Sigmoid colon (tissue), 3 donors: ENCODE measurements around the gene LAPTM5.

Experiments
- POLR2A ChIP-seq, 2 donors: fragments of 450-650 bp; IDR thresholded peaks; one replicate each; pipeline ENCODE4 v1.6.1; 2016; ENCODE audit warnings: antibody characterized with exemption in 2 of 2, mild to moderate bottlenecking in 2 of 2, moderate library complexity in 2 of 2
- TF ChIP-seq, protein P1 (sequence below), 4 experiments: fragments of 450-650 bp in 3 of 4; fragments of 200-600 bp in 1 of 4; IDR thresholded peaks; one replicate each; pipeline ENCODE4 v1.5.1; 2016 to 2019; ENCODE audit warnings: antibody characterized with exemption in 4 of 4, mild to moderate bottlenecking in 3 of 4, moderate library complexity in 2 of 4

DNA sequence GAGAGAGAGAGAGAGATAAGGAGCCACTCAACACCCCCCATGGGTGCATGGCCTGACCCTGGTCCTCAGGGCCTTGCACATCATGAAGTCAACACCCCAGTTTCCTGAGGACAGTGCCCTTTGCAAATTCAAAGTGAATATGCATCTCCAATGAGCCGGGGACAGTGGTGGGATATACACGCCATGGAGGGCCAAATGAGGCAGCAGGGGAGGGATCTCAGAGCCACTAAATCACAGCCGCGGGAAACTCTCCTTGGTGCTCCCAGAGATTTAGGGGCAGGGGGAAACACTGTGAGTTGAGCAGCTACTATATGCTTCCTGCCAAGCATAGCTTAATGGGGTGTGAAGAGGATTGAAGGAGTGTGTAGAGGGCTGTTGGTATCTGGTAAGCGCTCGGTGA lies 69.7 kb downstream of the LAPTM5 start:
- TF ChIP-seq, protein P1, sequence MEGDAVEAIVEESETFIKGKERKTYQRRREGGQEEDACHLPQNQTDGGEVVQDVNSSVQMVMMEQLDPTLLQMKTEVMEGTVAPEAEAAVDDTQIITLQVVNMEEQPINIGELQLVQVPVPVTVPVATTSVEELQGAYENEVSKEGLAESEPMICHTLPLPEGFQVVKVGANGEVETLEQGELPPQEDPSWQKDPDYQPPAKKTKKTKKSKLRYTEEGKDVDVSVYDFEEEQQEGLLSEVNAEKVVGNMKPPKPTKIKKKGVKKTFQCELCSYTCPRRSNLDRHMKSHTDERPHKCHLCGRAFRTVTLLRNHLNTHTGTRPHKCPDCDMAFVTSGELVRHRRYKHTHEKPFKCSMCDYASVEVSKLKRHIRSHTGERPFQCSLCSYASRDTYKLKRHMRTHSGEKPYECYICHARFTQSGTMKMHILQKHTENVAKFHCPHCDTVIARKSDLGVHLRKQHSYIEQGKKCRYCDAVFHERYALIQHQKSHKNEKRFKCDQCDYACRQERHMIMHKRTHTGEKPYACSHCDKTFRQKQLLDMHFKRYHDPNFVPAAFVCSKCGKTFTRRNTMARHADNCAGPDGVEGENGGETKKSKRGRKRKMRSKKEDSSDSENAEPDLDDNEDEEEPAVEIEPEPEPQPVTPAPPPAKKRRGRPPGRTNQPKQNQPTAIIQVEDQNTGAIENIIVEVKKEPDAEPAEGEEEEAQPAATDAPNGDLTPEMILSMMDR (IDR thresholded peaks at IDR 0.05) = no peak
- TF ChIP-seq POLR2A (IDR thresholded peaks at IDR 0.05) = no peak
